ENCODE data around the gene GHRL.

DNA sequence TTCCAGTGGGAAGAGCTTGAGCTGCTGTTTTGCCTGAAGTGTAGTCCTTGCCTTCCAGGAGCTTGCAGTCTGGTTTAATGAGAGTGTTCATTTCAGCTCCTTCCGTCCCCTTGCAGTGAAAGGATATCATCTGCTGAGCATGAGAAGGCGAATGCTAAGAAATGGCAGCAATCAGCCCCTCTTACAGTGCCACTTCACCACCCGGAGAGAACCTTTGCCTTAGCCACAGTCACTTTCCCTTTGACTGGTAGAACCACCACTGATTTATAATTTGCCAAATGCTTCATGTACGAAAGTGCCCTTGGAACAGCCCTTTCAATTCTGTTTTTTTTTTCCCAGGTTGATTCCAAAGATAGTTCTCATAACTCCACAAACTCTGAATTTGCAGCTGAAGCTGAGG, 32.9 kb downstream of the GHRL start:
- TF ChIP-seq, protein P1, sequence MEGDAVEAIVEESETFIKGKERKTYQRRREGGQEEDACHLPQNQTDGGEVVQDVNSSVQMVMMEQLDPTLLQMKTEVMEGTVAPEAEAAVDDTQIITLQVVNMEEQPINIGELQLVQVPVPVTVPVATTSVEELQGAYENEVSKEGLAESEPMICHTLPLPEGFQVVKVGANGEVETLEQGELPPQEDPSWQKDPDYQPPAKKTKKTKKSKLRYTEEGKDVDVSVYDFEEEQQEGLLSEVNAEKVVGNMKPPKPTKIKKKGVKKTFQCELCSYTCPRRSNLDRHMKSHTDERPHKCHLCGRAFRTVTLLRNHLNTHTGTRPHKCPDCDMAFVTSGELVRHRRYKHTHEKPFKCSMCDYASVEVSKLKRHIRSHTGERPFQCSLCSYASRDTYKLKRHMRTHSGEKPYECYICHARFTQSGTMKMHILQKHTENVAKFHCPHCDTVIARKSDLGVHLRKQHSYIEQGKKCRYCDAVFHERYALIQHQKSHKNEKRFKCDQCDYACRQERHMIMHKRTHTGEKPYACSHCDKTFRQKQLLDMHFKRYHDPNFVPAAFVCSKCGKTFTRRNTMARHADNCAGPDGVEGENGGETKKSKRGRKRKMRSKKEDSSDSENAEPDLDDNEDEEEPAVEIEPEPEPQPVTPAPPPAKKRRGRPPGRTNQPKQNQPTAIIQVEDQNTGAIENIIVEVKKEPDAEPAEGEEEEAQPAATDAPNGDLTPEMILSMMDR (conservative IDR thresholded peaks at IDR 0.05): no peak
- no peak for TF ChIP-seq EZH2 (IDR thresholded peaks at IDR 0.05; ENCODE audit: low read depth)

Data from PC-9 (cell line).